Smooth muscle cell (in vitro differentiated cells): ENCODE data around the gene CNTNAP5. TPM values are rescaled to one million over a fixed set of nuclear protein-coding genes. Genes with fewer than 3 reads are reported as not detected.

ENCODE experiments used
- DNase-seq: peaks from one replicate; lab custom pipeline; 2025; ENCODE audit not compliant: unreplicated experiment; lab: John Stamatoyannopoulos, UW
- H2AFZ ChIP-seq: fragments of 200-600 bp; sonication (generic); 2 replicates; pipeline ENCODE4 v1.6.0; 2016; ENCODE audit warnings: antibody characterized with exemption, low read depth, mild to moderate bottlenecking
- H3F3A ChIP-seq: fragments of 200-600 bp; sonication (generic); 2 replicates; pipeline ENCODE4 v1.6.0; 2017; ENCODE audit warnings: antibody characterized with exemption, low read depth
- H3K27ac ChIP-seq: fragments of 200-600 bp; sonication (generic); 2 replicates; pipeline ENCODE4 v1.5.1; 2016; ENCODE audit warnings: low read depth, mild to moderate bottlenecking
- H3K27me3 ChIP-seq: fragments of 200-600 bp; sonication (generic); 2 replicates; pipeline ENCODE4 v1.6.1; 2016; ENCODE audit warnings: low read depth, mild to moderate bottlenecking
- H3K36me3 ChIP-seq: fragments of 200-600 bp; sonication (generic); 2 replicates; pipeline ENCODE4 v1.5.1; 2016; ENCODE audit warnings: low read depth
- H3K4me1 ChIP-seq: fragments of 200-600 bp; sonication (generic); 2 replicates; pipeline ENCODE4 v1.5.1; 2016; ENCODE audit warnings: low read depth
- H3K4me2 ChIP-seq: fragments of 200-600 bp; sonication (generic); 2 replicates; pipeline ENCODE4 v1.6.0; 2016; ENCODE audit warnings: mild to moderate bottlenecking
- H3K4me3 ChIP-seq: fragments of 200-600 bp; sonication (generic); 2 replicates; pipeline ENCODE4 v1.5.1; 2016; ENCODE audit warnings: mild to moderate bottlenecking
- H3K79me2 ChIP-seq: fragments of 200-600 bp; sonication (generic); 2 replicates; pipeline ENCODE4 v1.6.0; 2016; ENCODE audit warnings: low read depth, mild to moderate bottlenecking
- H3K9ac ChIP-seq: fragments of 200-600 bp; sonication (generic); 2 replicates; pipeline ENCODE4 v1.6.0; 2016; ENCODE audit warnings: low read depth
- H3K9me3 ChIP-seq: fragments of 200-600 bp; sonication (generic); replicated peaks from 2 replicates; pipeline ENCODE4 v1.5.1; 2016; ENCODE audit warnings: low read depth
- H4K20me1 ChIP-seq: fragments of 200-600 bp; sonication (generic); 2 replicates; pipeline ENCODE4 v1.6.0; 2016; ENCODE audit warnings: low read depth
- WGBS: methylation state at CpG from one replicate; pipeline ENCODE4 v1.1.7; 2016; ENCODE audit warnings: low lambda C conversion rate; 5-methylcytosine and 5-hydroxymethylcytosine counted together
- polyA plus RNA-seq: library from polyadenylated mRNA; unstranded; fragments of >200 nt; fragmentation: Nextera tagmentation; extraction: Ambion mirVana; gene quantifications from 2 replicates; pipeline ENCODE4 v1.2.1, GENCODE V29; 2016
- total RNA-seq: library from RNA; depleted of rRNA; stranded (reverse); fragments of >200 nt; gene quantifications from 2 replicates; pipeline ENCODE4 v1.2.3, GENCODE V29; 2014
- TF ChIP-seq, protein P1 (sequence below): fragments of 200-600 bp; sonication (generic); IDR thresholded peaks from 2 replicates; pipeline ENCODE4 v1.5.1; 2017; ENCODE audit warnings: borderline replicate concordance, mild to moderate bottlenecking, antibody characterized with exemption; ENCODE audit not compliant: insufficient read depth, poor library complexity, severe bottlenecking

Gene CNTNAP5
- total and polyA plus RNA-seq, 2 experiments from 2014 or later: not detected

- Histone ChIP-seq H3K9me3 (no peaks in the 10 kb centered on the region), H3K4me2 (no peak overlapping the region), H3K36me3 (no peaks in the 10 kb centered on the region), H2AFZ (no peak overlapping the region), H3K4me3 (no peak overlapping the region), H3K27me3 (no peaks in the 10 kb centered on the region), H3F3A (no peaks in the 10 kb centered on the region), H4K20me1 (no peaks in the 10 kb centered on the region), H3K9ac (no peak overlapping the region), H3K4me1 (no peaks in the 10 kb centered on the region), H3K27ac (no peak overlapping the region), H3K79me2 (no peaks in the 10 kb centered on the region)
- no peak for DNase-seq
- TF ChIP-seq, protein P1, sequence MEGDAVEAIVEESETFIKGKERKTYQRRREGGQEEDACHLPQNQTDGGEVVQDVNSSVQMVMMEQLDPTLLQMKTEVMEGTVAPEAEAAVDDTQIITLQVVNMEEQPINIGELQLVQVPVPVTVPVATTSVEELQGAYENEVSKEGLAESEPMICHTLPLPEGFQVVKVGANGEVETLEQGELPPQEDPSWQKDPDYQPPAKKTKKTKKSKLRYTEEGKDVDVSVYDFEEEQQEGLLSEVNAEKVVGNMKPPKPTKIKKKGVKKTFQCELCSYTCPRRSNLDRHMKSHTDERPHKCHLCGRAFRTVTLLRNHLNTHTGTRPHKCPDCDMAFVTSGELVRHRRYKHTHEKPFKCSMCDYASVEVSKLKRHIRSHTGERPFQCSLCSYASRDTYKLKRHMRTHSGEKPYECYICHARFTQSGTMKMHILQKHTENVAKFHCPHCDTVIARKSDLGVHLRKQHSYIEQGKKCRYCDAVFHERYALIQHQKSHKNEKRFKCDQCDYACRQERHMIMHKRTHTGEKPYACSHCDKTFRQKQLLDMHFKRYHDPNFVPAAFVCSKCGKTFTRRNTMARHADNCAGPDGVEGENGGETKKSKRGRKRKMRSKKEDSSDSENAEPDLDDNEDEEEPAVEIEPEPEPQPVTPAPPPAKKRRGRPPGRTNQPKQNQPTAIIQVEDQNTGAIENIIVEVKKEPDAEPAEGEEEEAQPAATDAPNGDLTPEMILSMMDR: no peak
Measured at GRCh38 chr2:124623560-124623959, 598.5 kb downstream of the CNTNAP5 start.

DNA sequence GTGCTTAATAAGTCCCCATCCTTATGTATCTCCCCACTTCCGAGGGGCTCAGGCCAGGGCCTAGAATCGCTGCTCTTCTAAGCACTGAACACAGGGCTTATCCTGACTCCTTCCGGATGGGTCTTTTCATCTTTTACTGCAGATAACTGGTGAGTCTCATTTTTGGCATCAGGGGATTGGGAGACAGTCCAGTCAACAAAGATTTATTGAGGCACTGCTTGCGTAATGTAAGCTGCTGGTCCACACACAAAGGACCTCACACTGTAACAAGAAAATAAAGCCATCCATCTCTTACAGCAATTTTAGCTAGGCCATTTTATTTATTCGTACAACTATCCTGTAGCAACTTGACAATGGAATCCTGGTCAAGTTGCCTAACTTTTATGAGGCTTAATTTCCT lies 600.5 kb downstream of the CNTNAP5 start:
- H3K27ac ChIP-seq: no peak overlapping the region
- H3K36me3 ChIP-seq: no peaks in the 10 kb centered on the region
- TF ChIP-seq, protein P1: no peak
- no peak for DNase-seq
- no peaks in the 10 kb centered on the region for H3F3A ChIP-seq
- H3K79me2 ChIP-seq: no peaks in the 10 kb centered on the region
- H3K9ac ChIP-seq: no peak overlapping the region
- no peak overlapping the region for H3K4me3 ChIP-seq
- no peaks in the 10 kb centered on the region for H3K4me1 ChIP-seq
- H2AFZ ChIP-seq: no peak overlapping the region
- no peaks in the 10 kb centered on the region for H4K20me1 ChIP-seq
- H3K9me3 ChIP-seq: no peaks in the 10 kb centered on the region
- H3K4me2 ChIP-seq: no peak overlapping the region
- WGBS: 80% methylated on average over 5 of the region's 5 CpGs
- H3K27me3 ChIP-seq: no peaks in the 10 kb centered on the region

DNA sequence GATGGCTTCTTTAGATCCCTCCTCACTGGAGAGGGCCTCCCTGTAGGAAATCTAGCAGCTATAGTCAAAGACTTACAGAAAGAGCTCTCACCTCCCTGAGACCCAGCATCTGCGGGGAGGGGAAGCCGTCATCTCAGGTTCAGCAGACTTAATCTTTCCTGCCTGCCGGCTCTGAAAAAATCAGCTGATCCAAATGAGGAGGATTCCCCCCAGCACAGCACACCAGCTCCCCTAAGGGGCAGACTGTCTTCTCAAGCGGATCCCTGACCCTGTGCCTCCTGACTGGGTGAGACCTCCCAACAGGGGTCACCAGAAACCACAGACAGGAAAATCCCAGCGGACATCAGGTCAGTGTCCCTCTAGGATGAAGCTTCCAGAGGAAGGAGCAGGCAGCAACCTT lies 601.9 kb downstream of the CNTNAP5 start:
- Histone ChIP-seq H4K20me1 (no peaks in the 10 kb centered on the region), H3K4me2 (no peak overlapping the region), H3K9ac (no peak overlapping the region), H3K4me3 (no peak overlapping the region), H3K9me3 (no peaks in the 10 kb centered on the region), H3K27ac (no peak overlapping the region), H3K36me3 (no peaks in the 10 kb centered on the region), H3K79me2 (no peaks in the 10 kb centered on the region), H3F3A (no peaks in the 10 kb centered on the region), H3K4me1 (no peaks in the 10 kb centered on the region), H2AFZ (no peak overlapping the region), H3K27me3 (no peaks in the 10 kb centered on the region)
- no peak for DNase-seq
- 86% methylated on average over 5 of the region's 5 CpGs for WGBS
- TF ChIP-seq, protein P1: no peak

DNA sequence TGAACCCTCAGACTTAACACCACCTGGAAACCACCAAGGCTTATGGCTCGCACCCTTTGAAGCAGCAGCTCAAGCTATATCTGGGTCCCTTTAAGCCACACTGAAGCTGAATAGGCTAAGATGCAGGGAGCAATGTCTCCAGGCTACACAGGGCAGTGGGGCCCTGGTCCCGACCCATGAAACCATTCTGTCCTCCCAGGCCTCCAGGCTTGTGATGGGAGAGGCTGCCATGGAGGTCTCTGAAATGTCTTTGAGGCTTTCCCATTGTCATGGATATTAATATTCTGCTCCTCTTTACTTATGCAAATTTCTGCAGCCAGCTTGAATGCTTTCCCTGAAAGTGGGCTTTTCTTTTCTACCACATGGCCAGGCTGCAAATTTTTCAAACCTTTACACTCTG lies 608.7 kb downstream of the CNTNAP5 start:
- TF ChIP-seq, protein P1: no peak
- H3K79me2 ChIP-seq: no peaks in the 10 kb centered on the region
- no peaks in the 10 kb centered on the region for H3K27me3 ChIP-seq
- H4K20me1 ChIP-seq: no peaks in the 10 kb centered on the region
- H2AFZ ChIP-seq: no peak overlapping the region
- 79% methylated on average over 2 of the region's 2 CpGs for WGBS
- no peak for DNase-seq
- no peaks in the 10 kb centered on the region for H3F3A ChIP-seq
- no peak overlapping the region for H3K4me3 ChIP-seq
- H3K4me2 ChIP-seq: no peak overlapping the region
- no peaks in the 10 kb centered on the region for H3K4me1 ChIP-seq
- H3K9me3 ChIP-seq: no peaks in the 10 kb centered on the region
- no peak overlapping the region for H3K27ac ChIP-seq
- no peak overlapping the region for H3K9ac ChIP-seq
- H3K36me3 ChIP-seq: no peaks in the 10 kb centered on the region
